ENCODE results near the gene DTNA.

Gene DTNA

DNA sequence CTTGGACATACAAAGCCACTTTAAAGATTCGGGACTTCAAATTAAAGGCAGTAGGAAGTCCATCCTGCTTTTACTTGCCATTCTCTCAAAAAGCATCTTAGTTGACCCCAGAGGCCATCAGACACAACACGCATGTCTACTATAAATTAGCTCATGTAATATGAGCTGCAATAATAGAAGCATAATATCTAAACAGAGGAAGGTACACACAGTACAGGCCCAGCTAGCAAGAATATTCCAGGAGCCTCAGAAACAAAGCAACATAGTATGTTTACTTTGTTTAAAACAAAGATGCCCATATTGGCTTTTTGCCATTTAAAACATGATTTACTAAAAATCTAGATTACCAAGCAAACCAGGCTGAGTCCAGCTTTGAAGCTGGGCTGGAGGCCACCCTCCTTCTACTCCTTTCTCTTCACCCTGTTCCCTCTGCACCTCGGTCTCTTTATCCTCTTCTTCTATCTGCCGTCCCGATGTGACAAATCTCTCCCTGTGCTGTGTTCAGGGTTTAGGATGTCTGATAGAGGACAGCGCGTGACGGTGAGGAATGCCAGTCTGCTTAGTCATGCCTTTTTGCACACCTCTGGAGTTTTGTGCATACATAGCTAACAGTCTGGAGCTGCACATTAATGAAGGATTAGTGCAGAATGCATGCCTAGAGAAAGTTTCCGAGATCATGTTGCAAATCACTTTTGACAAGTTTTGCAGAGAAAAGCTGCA is 28.2 kb downstream of the DTNA start:
- DNase-seq (ENCODE audit: extremely low spot score): peak; percentile 37
- POLR2A ChIA-PET: no interaction called here
- TF ChIP-seq LEF1 (IDR thresholded peaks at IDR 0.05; ENCODE audit: borderline replicate concordance) (no peak), TARDBP (IDR thresholded peaks at IDR 0.05) (no peak), ARNT (IDR thresholded peaks at IDR 0.05) (no peak), SUZ12 (IDR thresholded peaks at IDR 0.05) (no peak), HDGF (IDR thresholded peaks at IDR 0.05; ENCODE audit: borderline replicate concordance) (no peak)
- TF ChIP-seq, protein P1, sequence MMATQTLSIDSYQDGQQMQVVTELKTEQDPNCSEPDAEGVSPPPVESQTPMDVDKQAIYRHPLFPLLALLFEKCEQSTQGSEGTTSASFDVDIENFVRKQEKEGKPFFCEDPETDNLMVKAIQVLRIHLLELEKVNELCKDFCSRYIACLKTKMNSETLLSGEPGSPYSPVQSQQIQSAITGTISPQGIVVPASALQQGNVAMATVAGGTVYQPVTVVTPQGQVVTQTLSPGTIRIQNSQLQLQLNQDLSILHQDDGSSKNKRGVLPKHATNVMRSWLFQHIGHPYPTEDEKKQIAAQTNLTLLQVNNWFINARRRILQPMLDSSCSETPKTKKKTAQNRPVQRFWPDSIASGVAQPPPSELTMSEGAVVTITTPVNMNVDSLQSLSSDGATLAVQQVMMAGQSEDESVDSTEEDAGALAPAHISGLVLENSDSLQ (IDR thresholded peaks at IDR 0.05): peak; percentile 38; the same call in 1 of the 2 replicates
- CTCF ChIA-PET: interaction anchor here (2.8 kb wide), 1 partner anchor 9 kb away, joined by 22 read pairs; no protein-coding TSS in a partner anchor

DNA sequence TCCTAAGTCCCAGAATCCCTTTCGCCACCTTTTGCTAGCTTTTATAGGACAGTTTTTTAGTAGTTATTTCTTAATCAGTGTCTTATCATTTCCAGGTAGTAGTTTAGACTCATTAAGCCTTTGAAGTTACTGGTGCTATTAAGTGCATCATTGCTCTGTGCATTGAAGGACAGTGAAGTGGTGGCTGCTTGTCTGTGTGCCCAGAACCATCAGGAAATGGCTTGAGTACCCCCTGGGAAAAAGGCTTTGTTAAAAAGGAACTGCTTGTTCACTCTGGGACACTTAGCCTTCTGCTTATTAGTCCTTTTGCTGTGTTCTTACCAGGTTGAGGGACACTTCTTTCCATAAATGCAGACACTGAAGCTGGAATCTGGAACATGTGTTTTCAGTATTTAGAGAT is 30.0 kb downstream of the DTNA start:
- TF ChIP-seq BHLHE40 (IDR thresholded peaks at IDR 0.05; ENCODE audit: borderline replicate concordance): no peak
- TF ChIP-seq, protein P1 (IDR thresholded peaks at IDR 0.05): no peak
- no peak for TF ChIP-seq CTBP1 (IDR thresholded peaks at IDR 0.05; ENCODE audit: borderline replicate concordance)
- no peak for TF ChIP-seq L3MBTL2 (conservative IDR thresholded peaks at IDR 0.05)
- no peak for TF ChIP-seq LEF1 (IDR thresholded peaks at IDR 0.05; ENCODE audit: borderline replicate concordance)
- TF ChIP-seq FOXK2 (IDR thresholded peaks at IDR 0.05): no peak
- TF ChIP-seq NFRKB (IDR thresholded peaks at IDR 0.05): no peak
- no peak for TF ChIP-seq ZNF384 (IDR thresholded peaks at IDR 0.05)
- no peak for TF ChIP-seq SP1 (IDR thresholded peaks at IDR 0.05)
- no peak for TF ChIP-seq SUZ12 (IDR thresholded peaks at IDR 0.05)
- TF ChIP-seq ELF4 (IDR thresholded peaks at IDR 0.05): no peak
- TF ChIP-seq TARDBP (IDR thresholded peaks at IDR 0.05): no peak
- TF ChIP-seq FOXM1 (IDR thresholded peaks at IDR 0.05; ENCODE audit: borderline replicate concordance): no peak
- no peak for TF ChIP-seq ARNT (IDR thresholded peaks at IDR 0.05)
- no peak for TF ChIP-seq FOXA1 (IDR thresholded peaks at IDR 0.05)
- no peak for TF ChIP-seq HDGF (IDR thresholded peaks at IDR 0.05; ENCODE audit: borderline replicate concordance)
- CTCF ChIA-PET: interaction anchor here (2.8 kb wide), 1 partner anchor 11 kb away, joined by 22 read pairs; no protein-coding TSS in a partner anchor
- no peak for DNase-seq (ENCODE audit: extremely low spot score)
- POLR2A ChIA-PET: no interaction called here

DNA sequence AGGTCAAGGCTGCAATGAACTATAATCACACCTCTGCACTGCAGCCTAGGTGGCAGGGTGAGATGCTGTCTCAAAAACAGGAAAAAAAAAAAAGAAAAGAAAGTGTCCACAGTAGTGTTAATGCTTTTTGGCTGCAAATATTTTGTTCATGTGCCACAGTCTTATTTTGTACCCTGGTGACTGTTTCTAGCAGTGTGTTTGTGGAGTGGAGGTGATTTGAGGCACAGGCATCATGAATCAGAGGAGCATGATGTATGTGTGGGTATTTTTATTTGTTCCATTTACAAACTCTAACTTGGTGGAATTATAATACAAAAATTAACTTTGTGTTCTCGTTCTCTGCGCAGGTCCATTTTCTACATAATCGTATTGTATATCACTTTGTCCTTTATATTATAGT is 30.6 kb downstream of the DTNA start:
- CTCF ChIA-PET: no interaction called here

DNA sequence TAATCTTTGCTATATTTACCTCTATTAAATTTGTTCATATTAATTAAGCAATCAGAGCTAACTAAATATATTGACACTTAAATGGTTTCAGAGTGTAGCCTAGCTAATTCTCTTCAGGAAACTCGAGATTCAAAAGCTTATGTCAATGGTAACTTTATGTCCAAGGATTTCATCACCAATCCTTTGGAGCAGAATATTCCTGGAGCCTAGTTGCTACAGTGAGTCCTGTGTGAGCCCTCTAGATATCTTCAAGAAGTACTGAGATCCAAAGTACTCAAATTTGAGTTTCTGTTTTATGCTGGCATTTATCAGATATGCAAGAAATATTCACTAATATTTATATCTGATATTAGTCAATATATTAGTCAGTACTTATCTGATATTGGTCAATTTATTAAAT is 31.3 kb downstream of the DTNA start:
- no peak for DNase-seq (ENCODE audit: extremely low spot score)
- ChIA-PET CTCF (interaction anchor here (0.7 kb wide), 1 partner anchor 80 kb away, joined by 3 read pairs; no protein-coding TSS in a partner anchor), POLR2A (no interaction called here)
- TF ChIP-seq BHLHE40 (IDR thresholded peaks at IDR 0.05; ENCODE audit: borderline replicate concordance) (no peak), CTBP1 (IDR thresholded peaks at IDR 0.05; ENCODE audit: borderline replicate concordance) (no peak), NFRKB (IDR thresholded peaks at IDR 0.05) (no peak), HDGF (IDR thresholded peaks at IDR 0.05; ENCODE audit: borderline replicate concordance) (no peak), FOXK2 (IDR thresholded peaks at IDR 0.05) (no peak), FOXA1 (IDR thresholded peaks at IDR 0.05) (no peak), FOXM1 (IDR thresholded peaks at IDR 0.05; ENCODE audit: borderline replicate concordance) (no peak), L3MBTL2 (conservative IDR thresholded peaks at IDR 0.05) (no peak), TARDBP (IDR thresholded peaks at IDR 0.05) (no peak), SUZ12 (IDR thresholded peaks at IDR 0.05) (no peak), LEF1 (IDR thresholded peaks at IDR 0.05; ENCODE audit: borderline replicate concordance) (no peak), ELF4 (IDR thresholded peaks at IDR 0.05) (no peak), SP1 (IDR thresholded peaks at IDR 0.05) (no peak), ARNT (IDR thresholded peaks at IDR 0.05) (no peak), ZNF384 (IDR thresholded peaks at IDR 0.05) (no peak)
- TF ChIP-seq, protein P1 (IDR thresholded peaks at IDR 0.05): no peak

More for the DNA sequence above, 30.6 kb downstream of the DTNA start:
- no peak for DNase-seq (ENCODE audit: extremely low spot score)
- POLR2A ChIA-PET: no interaction called here
- TF ChIP-seq BHLHE40 (IDR thresholded peaks at IDR 0.05; ENCODE audit: borderline replicate concordance) (no peak), TARDBP (IDR thresholded peaks at IDR 0.05) (no peak), ARNT (IDR thresholded peaks at IDR 0.05) (no peak), FOXM1 (IDR thresholded peaks at IDR 0.05; ENCODE audit: borderline replicate concordance) (no peak), CTBP1 (IDR thresholded peaks at IDR 0.05; ENCODE audit: borderline replicate concordance) (no peak), NFRKB (IDR thresholded peaks at IDR 0.05) (no peak), LEF1 (IDR thresholded peaks at IDR 0.05; ENCODE audit: borderline replicate concordance) (no peak), FOXK2 (IDR thresholded peaks at IDR 0.05) (no peak), SUZ12 (IDR thresholded peaks at IDR 0.05) (no peak), ELF4 (IDR thresholded peaks at IDR 0.05) (no peak), ZNF384 (IDR thresholded peaks at IDR 0.05) (no peak), HDGF (IDR thresholded peaks at IDR 0.05; ENCODE audit: borderline replicate concordance) (no peak), FOXA1 (IDR thresholded peaks at IDR 0.05) (no peak), SP1 (IDR thresholded peaks at IDR 0.05) (no peak)
- TF ChIP-seq, protein P1 (IDR thresholded peaks at IDR 0.05): no peak

DNA sequence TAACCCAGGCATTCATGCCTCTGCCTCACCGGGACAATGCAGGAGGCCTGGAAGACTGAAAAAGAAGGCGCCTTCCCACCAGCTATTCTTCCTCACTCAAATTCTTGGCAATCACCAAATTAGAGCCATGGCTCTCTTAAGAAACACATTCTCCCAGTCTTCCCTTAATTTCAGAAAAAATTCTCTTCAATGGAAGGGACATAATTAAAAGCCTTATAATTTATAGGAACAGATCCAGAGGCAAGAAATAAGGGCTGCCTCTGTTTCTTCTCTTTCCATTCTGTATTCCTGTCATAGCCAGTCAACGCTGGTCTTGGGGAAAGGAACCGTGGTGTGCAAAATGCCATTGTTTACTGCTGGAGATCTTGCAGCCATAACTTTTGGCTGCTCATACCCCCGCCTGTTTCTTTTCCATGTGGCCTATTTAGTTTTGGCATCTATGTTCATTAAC is 32.8 kb downstream of the DTNA start:
- CTCF ChIA-PET: interaction anchor here (0.8 to 1.2 kb wide), 2 partner anchors 14 to 82 kb away, joined by 3 read pairs; no protein-coding TSS in a partner anchor
- POLR2A ChIA-PET: no interaction called here
- TF ChIP-seq ZNF384 (IDR thresholded peaks at IDR 0.05) (no peak), FOXA1 (IDR thresholded peaks at IDR 0.05) (no peak), CTBP1 (IDR thresholded peaks at IDR 0.05; ENCODE audit: borderline replicate concordance) (no peak), SP1 (IDR thresholded peaks at IDR 0.05) (no peak)
- no peak for DNase-seq (ENCODE audit: extremely low spot score)

Measured in HEK293T (cell line).